GM18499 (cell line): ENCODE data around the gene MOV10L1.

Experiments
- ATAC-seq: cut with Tn5 transposase; IDR thresholded peaks from one replicate; pipeline ENCODE4 v1.9.1; 2021; ENCODE audit warnings: moderate number of reproducible peaks; ENCODE audit not compliant: insufficient read depth, unreplicated experiment

MOV10L1 gene

DNA sequence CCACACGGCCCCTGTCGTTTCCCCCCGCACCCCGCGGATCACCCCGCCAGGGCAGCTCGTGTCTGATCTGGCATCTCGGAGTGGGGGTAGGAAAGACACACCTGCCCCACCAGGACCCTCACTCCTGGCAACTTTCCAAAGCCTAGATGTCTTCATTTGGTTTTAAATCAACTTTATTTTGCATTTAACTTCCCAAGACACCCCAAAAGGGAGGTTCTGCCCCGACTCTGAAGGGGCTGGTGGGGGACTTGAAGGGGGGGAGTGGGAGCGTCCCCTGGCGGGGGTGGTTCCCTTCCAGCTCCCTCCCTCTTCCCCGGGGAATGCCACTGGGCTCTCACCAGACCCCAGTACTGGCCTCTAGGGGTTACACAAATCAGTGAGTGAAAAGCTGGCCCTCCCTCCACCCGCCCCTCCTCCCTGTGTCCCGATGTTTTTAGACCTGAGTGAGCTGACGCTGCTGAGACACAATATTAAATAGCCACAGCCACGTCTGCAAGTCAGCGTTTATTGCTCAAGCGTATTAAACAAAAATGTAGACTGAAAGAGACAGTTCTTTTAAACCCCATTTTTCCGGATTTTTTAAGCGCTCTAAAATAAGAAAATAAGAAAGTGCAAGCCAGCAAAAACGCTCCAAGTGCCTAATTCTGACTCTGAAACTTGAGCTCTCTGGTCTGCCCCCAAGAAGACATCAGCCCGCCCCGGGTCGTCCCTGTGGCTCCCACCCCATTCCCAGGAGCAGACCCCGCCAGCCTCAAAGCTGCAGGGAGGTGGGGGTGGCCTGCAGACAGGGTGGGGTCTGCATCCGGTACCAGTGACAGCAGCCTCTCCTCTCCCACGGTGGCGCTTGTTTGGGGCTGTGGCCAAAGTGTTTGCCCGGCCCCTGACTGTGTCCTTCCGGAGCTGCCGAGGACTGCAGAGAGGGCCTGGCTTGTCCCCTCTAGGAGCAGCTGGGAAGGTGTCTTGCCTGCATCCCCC is 30.6 kb upstream of the MOV10L1 start:
- no peak for ATAC-seq

DNA sequence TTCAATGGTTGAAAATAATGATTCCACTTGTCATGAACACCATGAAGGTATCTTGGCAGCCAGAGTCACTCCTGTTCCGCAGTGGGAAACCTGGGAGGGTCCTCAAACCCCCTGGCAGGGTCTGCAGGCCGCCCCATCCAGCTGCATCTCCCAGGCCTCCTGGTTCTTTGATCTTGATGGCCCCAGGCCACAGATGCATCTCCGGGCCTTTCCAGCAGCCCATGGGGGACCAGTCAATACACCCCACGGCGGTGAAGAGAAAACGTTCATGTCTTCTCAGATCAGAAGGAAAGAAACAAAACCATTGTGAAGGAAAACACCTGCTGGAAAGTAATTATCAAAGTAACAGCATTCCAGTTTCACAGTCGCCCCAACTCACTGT is 29.9 kb upstream of the MOV10L1 start:
- ATAC-seq = no peak

- ATAC-seq = no peak
Measured at GRCh38 chr22:50060441-50061140, 29.2 kb upstream of the MOV10L1 start.

DNA sequence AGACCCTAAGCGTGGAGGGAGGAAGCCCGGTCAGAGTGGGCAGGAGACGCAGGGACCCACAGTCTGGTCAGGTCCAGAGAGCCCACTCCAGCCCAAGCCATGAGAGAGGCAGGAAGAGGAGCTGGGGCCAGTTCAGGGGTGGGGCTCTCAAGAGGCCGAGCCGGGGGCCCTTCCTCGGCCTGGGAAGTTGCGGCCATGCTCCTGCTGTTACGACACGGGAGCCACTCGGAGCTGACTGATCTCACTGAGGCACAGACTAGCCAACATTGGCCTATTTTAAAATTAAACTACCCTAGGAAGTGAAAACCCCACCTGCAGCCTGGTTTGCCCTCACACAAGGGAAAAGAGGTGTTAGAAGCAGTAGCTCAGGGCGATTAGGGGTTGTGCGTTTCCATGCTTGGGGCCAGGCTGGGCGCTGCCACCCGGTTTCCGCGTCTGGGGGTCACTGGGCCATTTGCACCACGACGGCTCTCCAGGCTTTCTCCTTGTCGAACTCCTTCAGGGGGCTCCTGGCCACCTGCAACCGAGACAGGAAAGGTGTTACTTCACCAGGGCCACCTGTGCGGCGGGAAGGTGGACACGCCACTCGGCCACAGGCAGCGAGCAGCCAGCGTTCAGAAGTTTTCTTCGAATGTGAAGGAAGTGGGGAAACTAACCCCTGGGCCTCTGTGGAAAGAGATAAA is 28.5 kb upstream of the MOV10L1 start:
- ATAC-seq = no peak

GRCh38 chr22:50061824-50062355 is 27.9 kb upstream of the MOV10L1 start:
- no peak for ATAC-seq

- ATAC-seq = no peak
Measured at GRCh38 chr22:50062509-50063135, 27.2 kb upstream of the MOV10L1 start.

GRCh38 chr22:50063589-50064393 is 26.0 kb upstream of the MOV10L1 start:
- no peak for ATAC-seq

DNA sequence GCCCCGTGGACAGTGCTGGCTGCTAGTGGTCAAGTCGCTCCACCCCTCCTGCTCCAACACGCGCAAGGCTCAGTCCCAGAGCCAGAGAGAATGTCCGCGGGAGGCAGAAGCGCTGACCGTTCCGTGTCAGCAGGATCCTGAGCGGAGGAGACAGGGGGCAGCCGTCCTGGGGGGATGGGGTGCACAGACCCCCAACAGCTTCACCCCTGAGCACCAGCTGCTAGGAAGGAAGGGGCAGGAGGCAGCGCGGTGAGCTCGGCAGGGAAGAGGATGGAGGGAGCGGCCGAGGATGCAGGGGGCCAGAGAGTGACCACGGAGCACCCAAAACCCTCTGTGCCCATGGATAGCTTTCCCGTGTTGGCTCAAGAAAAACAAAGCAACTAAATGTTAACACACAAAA is 25.4 kb upstream of the MOV10L1 start:
- ATAC-seq = no peak

GRCh38 chr22:50067244-50067643 is 22.6 kb upstream of the MOV10L1 start:
- ATAC-seq = no peak

DNA sequence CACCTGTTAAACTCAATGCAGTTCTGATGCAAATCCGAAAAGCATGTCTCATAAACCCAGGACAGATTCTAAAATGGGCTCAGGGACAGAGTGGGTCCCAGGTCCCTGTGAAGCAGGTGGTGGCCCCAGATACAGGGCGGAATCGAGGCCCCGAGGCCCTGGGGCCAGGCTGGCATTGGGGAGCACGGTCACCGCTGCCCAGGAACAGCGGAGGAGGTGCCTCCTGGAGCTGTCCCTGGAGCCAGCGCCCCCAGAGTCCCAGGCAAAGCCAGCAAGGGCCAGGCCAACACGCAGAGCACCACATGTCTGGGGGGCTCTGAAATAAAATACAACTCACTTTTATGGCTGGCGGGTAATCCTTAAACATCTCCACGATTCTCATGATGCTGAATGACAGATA is 21.7 kb upstream of the MOV10L1 start:
- ATAC-seq = no peak

DNA sequence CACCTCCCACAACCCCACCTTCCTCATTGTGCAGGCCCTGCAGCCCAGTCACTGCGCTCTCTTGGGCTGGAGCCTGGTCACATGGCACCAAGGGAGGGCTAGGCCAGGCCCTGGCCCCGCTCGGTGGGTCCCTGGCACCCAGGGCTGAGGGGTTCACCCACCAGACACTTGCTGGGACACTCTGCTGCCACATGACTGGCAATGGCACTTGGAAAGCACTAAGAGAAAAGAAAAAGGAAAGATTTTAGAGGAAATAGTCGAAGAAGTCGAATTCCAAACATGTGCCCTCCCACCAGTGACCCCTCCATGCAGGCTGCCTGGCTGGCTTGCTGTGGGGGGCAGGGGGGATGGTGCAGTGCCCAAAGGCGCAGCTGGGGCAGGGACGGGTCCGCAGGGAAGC is 19.4 kb upstream of the MOV10L1 start:
- no peak for ATAC-seq

DNA sequence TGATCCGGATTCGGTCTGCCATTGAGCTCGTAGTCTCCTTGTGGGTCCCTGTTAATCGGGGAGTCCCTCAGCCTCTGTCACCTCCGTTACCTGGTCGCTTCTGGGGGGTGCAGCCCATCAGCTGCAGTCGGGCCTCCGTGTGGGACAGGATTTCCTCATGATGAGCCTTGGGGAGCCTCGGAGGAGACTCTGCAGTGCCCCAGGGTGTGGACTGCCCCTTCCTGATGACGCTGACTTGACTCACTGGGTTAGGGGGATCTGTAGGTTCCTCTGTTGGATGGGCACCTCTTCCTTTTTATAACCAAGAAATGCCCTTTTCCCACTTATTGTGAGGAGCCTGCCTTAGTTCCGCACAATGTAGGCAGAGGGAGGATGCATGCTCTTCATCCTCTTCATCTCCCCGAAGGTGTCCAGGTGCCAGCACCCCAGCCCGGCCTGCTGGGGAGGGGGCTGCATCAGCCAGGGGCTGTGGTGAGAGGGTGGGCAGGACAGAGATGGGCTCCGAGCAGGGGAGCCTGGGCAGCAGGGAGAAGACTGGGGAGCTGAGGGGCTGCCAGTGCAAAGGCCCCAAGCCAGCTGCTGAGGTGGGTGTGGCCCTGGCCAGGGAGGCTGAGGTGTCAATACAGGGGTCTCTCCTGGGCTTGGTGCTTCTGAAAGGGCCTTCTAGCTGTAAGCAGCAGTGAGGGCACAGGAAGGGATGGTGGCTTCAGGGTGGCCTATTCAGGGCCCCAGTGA is 18.2 kb upstream of the MOV10L1 start:
- no peak for ATAC-seq

DNA sequence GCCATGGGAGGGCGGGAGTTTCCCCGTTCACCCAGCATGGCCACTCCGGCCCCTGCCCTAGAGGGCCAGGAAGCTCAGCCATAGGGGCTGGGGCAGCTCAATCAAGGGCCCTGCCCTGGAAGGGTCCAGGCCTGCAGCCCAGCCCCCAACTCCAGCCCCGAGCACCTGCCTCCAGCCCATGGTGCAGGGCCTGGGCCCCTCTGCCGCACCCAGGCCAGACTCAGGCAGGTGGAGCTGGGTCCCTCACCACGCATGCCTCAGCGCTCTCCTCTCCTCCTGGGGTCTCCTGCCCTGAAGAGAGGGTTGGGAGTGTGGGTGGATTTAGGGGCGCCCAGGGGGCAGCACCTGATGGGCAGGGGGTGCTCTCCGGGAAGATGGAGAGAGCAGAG is 17.6 kb upstream of the MOV10L1 start:
- no peak for ATAC-seq

GRCh38 chr22:50072714-50073538 is 16.9 kb upstream of the MOV10L1 start:
- ATAC-seq = no peak

DNA sequence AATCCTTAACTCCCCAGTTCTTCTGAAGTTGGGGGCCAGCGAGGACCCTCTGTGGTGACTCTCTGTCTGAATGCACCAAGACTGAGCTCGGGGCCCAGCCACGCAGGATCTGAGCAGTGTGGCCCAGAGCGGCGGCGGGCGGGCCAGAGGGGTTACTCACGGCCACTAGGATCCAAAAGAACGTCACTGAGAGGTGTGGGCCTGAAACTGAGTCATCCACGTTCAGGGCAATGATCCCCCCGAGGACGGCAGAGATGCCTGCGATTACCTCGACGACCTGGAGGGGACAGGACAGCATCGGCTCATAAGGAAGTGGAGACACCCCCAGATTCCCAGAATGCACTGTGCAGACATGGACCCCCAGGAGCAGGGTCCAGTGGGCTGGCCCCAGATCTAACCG is 15.8 kb upstream of the MOV10L1 start:
- ATAC-seq = no peak

GRCh38 chr22:50074551-50075530 is 15.0 kb upstream of the MOV10L1 start:
- no peak for ATAC-seq
